AG09309 (cell line): Measurements from ENCODE around the gene CD9.

Source experiments
- DNase-seq: peaks from one replicate; pipeline ENCODE4 v3.0.0-alpha.2; 2010; ENCODE audit warnings: low read depth
- H3K4me3 ChIP-seq: 2 replicates; pipeline ENCODE4 v1.5.1; 2011; ENCODE audit warnings: mild to moderate bottlenecking, low read depth, low read length, moderate library complexity; ENCODE audit not compliant: control insufficient read depth
- CTCF ChIP-seq: IDR thresholded peaks from 2 replicates; pipeline ENCODE4 v1.5.1; 2011; ENCODE audit warnings: mild to moderate bottlenecking, low read depth, low read length, inconsistent platforms; ENCODE audit not compliant: insufficient read depth, control insufficient read depth; ENCODE audit errors: missing control alignments

Gene CD9

GRCh38 chr12:6181583-6182278 lies 18.5 kb upstream of the CD9 start:
- H3K4me3 ChIP-seq: no peak overlapping the region
- TF ChIP-seq CTCF: no peak
- DNase-seq: no peak

- DNase-seq: peak; percentile 76
- no peak for TF ChIP-seq CTCF
- H3K4me3 ChIP-seq: no peak overlapping the region
Measured at GRCh38 chr12:6182279-6182898, 17.8 kb upstream of the CD9 start.

- no peak for TF ChIP-seq CTCF
- H3K4me3 ChIP-seq: no peak overlapping the region
- peak; percentile 48 for DNase-seq
Measured at GRCh38 chr12:6183689-6184428, 16.3 kb upstream of the CD9 start.

- no peak for DNase-seq
- no peak for TF ChIP-seq CTCF
- no peak overlapping the region for H3K4me3 ChIP-seq
Measured at GRCh38 chr12:6185961-6186827, 14.0 kb upstream of the CD9 start.

- no peak for TF ChIP-seq CTCF
- DNase-seq: no peak
Measured at GRCh38 chr12:6187948-6188793, 12.0 kb upstream of the CD9 start.

More at GRCh38 chr12:6187948-6188793, 12.0 kb upstream of the CD9 start:
- no peak overlapping the region for H3K4me3 ChIP-seq
